Esophagus squamous epithelium (tissue), 5 donors: Measurements from ENCODE around the gene NUDT22. TPM values are rescaled to one million over a fixed set of nuclear protein-coding genes. Genes with fewer than 3 reads are reported as not detected.

ENCODE experiments used
- DNase-seq: peaks from one replicate; lab custom pipeline; 2025; lab: John Stamatoyannopoulos, UW
- H3K27ac ChIP-seq, 4 donors: fragments of 200-600 bp; sonication (generic); one replicate each; pipeline ENCODE4 v1.5.1; 2016 to 2019; ENCODE audit warnings: mild to moderate bottlenecking in 1 of 4
- H3K27me3 ChIP-seq, 4 donors: fragments of 200-600 bp; sonication (generic); 1 replicate in 3 of 4; 2 replicates in 1 of 4; pipeline versions ENCODE4 v1.5.1 to v1.6.0; 2017 to 2021; ENCODE audit warnings: antibody characterized with exemption in 1 of 4
- H3K36me3 ChIP-seq, 3 donors: fragments of 200-600 bp; sonication (generic); one replicate each; pipeline ENCODE4 v1.5.1; 2016 to 2019
- H3K4me1 ChIP-seq, 3 donors: fragments of 200-600 bp; sonication (generic); one replicate each; pipeline ENCODE4 v1.5.1; 2017 to 2019
- H3K4me3 ChIP-seq, 4 donors: fragments of 200-600 bp; sonication (generic); 1 replicate in 3 of 4; 2 replicates in 1 of 4; pipeline ENCODE4 v1.5.1; 2016 to 2019; ENCODE audit warnings: mild to moderate bottlenecking in 2 of 4, moderate library complexity in 1 of 4
- H3K9me3 ChIP-seq, 3 donors: fragments of 200-600 bp; sonication (generic); one replicate each; pipeline ENCODE4 v1.5.1; 2016 to 2019
- CTCF ChIP-seq, 6 experiments: fragments of 450-650 bp in 4 of 6; fragments of 200-600 bp in 2 of 6; sonication (generic) in 2 of 6; IDR thresholded peaks; one replicate each; pipeline ENCODE4 v1.5.1; 2016 to 2019; ENCODE audit warnings: antibody characterized with exemption in 6 of 6, mild to moderate bottlenecking in 4 of 6, moderate library complexity in 4 of 6
- POLR2A ChIP-seq, 4 donors: fragments of 450-650 bp; IDR thresholded peaks; one replicate each; pipeline ENCODE4 v1.6.1; 2017; ENCODE audit warnings: antibody characterized with exemption in 4 of 4, mild to moderate bottlenecking in 4 of 4, moderate library complexity in 3 of 4
- WGBS, 2 donors: methylation state at CpG; one replicate each; pipeline ENCODE4 v1.1.5; 2018; 5-methylcytosine and 5-hydroxymethylcytosine counted together
- intact Hi-C: fragments of 100-400 bp; cut with DNase I; formaldehyde crosslinking; loops from one replicate; pipeline ENCODE4 v1.15.0; 2022
- total RNA-seq, 4 donors: library from RNA; depleted of rRNA; stranded (reverse); fragments of >200 nt; gene quantifications; one replicate each; pipeline ENCODE4 v1.1.0, GENCODE V29; 2016
- donor health status: DM: yes; HTN: yes; CAD: no.

NUDT22 gene
- total RNA-seq, 4 donors from 2014 or later = 44.0 to 60.1 (median 50.7) TPM

DNA sequence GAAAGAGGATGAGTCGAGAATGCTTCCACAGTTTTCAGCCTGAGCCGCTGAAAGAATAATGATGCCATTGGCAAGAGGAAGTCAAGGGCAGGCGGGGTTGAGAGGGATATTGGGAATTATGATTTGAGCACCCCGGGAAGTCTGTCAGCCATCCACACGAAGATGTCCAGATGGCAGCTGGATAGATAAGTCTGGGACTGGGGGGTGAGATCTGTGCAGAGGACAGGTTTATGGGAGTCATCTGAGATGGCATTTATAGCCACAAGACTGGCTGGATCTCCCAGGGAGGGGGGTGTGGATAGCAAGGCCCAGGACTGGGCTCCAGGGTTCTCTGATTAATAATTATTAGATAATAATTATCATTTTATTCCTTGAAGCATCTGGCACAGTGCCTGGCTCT is 45.2 kb upstream of the NUDT22 start:
- intact Hi-C loops = no loop called here
- H3K27me3 ChIP-seq = no peaks in the 10 kb centered on the region
- TF ChIP-seq POLR2A (IDR thresholded peaks at IDR 0.05) (no peak), CTCF (IDR thresholded peaks at IDR 0.05) (no peak)
- 51 to 83% methylated on average over 5 of the region's 5 CpGs for WGBS, 2 donors
- H3K36me3 ChIP-seq = no peaks in the 10 kb centered on the region
- H3K4me1 ChIP-seq = peaks cover 26 to 48% (median 30%) of the 10 kb centered on the region in 3 donors
- no peak for DNase-seq
- no peaks in the 10 kb centered on the region for H3K9me3 ChIP-seq
- no peak overlapping the region for H3K4me3 ChIP-seq
- peak overlapping the region; percentile 20 to 87 (median 81) for H3K27ac ChIP-seq

- no peaks in the 10 kb centered on the region for H3K36me3 ChIP-seq
- peak overlapping the region in 2 of 4 donors; percentile 3 to 19 for H3K4me3 ChIP-seq
- H3K4me1 ChIP-seq = peaks cover 26 to 48% (median 30%) of the 10 kb centered on the region in 3 donors
- intact Hi-C loops = no loop called here
- WGBS, 2 donors = 28 to 39% methylated on average over 11 to 12 of the region's 17 CpGs
- TF ChIP-seq POLR2A (IDR thresholded peaks at IDR 0.05) = peak in 3 of 4 donors; percentile 61 to 77 (median 70)
- peak in 2 of 6 experiments; percentile 4 to 29 for TF ChIP-seq CTCF (IDR thresholded peaks at IDR 0.05)
- H3K27ac ChIP-seq = peak overlapping the region; percentile 60 to 87 (median 81)
- H3K27me3 ChIP-seq = no peaks in the 10 kb centered on the region
- peak; percentile 45 for DNase-seq
- no peaks in the 10 kb centered on the region for H3K9me3 ChIP-seq
These were observed 44.3 kb upstream of the NUDT22 start for GRCh38 chr11:64181506-64182411.

DNA sequence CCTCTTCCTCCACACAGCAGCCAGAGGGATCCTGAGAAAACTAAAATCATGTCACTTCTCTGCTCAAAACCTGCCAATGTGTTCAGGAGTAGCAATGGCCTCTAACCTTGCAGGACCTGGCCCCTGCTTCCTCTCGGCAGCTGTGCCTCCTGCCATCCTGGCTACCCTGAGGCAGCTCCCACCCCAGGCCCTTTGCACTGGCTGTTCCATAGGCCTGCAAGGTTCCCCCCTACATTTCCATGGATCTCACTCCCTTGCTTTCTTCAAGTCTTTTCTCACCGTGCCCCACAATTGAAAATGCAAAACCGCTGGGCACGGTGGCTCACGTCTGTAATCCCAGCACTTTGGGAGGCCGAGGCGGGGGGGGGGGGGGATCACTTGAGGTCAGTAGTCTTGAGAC is 42.2 kb upstream of the NUDT22 start:
- Histone ChIP-seq H3K27ac (peak overlapping the region in 3 of 4 donors; percentile 54 to 100 (median 95)), H3K4me3 (no peak overlapping the region), H3K4me1 (peaks cover 26 to 48% (median 38%) of the 10 kb centered on the region in 3 donors), H3K9me3 (no peaks in the 10 kb centered on the region), H3K27me3 (no peaks in the 10 kb centered on the region), H3K36me3 (peaks cover 0 to 6% (median 0%) of the 10 kb centered on the region in 3 donors)
- WGBS, 2 donors = 80% methylated on average over 1 of the region's 7 CpGs; no CpG with 5 or more reads in 1 of the 2 donors
- TF ChIP-seq CTCF (IDR thresholded peaks at IDR 0.05) (no peak), POLR2A (IDR thresholded peaks at IDR 0.05) (no peak)
- DNase-seq = no peak
- intact Hi-C loops = no loop called here

- no peak for DNase-seq
- WGBS, 2 donors = 0% methylated on average over 17 of the region's 52 CpGs; no CpG with 5 or more reads in 1 of the 2 donors
- peak overlapping the region; percentile 86 to 100 (median 96) for H3K27ac ChIP-seq
- no peaks in the 10 kb centered on the region for H3K27me3 ChIP-seq
- intact Hi-C loops = no loop called here
- peak overlapping the region in 3 of 4 donors; percentile 47 to 89 (median 64) for H3K4me3 ChIP-seq
- peaks cover 0 to 17% (median 0%) of the 10 kb centered on the region in 3 donors for H3K36me3 ChIP-seq
- peaks cover 30 to 48% (median 46%) of the 10 kb centered on the region in 3 donors for H3K4me1 ChIP-seq
- H3K9me3 ChIP-seq = no peaks in the 10 kb centered on the region
- TF ChIP-seq POLR2A (IDR thresholded peaks at IDR 0.05) (peak in 3 of 4 donors; percentile 61 to 98 (median 98)), CTCF (IDR thresholded peaks at IDR 0.05) (peak in 5 of 6 experiments; percentile 28 to 59 (median 52))
These were observed 40.8 kb upstream of the NUDT22 start for GRCh38 chr11:64185175-64185692.
